ENCODE data around the gene C6orf62.
A peak's percentile ranks its signal among the peaks of the same experiment; 100 is the strongest.
"Not testable (repeated sequence)": the region's sequence is repeated elsewhere in the genome, so short reads cannot be mapped to it uniquely, and the experiment has no call there.

The C6orf62 gene

GRCh38 chr6:24719125-24719971, at the start of gene C6orf62:
Gene C6orf62, minus strand, starts transcription at chr6:24719154. Its CDS starts 486 bp downstream, at chr6:24718668.
- peak; percentile 32 for DNase-seq (ENCODE audit: low read depth)

DNA sequence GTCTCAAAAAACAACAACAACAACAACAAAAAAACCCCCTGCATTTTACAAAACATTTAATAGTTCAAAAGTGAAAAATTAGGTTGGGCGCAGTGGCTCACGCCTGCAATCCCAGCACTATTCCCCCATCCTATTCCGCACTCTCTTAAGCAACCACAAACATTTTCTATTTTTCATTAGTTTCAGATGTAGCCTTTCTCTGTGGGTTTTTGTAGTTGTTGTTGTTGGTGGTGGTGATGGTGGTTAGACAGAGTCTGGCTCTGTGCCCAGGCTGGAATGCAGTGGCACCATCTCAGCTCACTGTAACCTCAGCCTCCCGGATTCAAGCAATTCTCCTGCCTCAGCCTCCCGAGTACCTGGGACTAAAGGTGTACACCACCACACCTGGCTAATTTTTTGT, 49.4 kb upstream of the C6orf62 start:
- no peak for DNase-seq (ENCODE audit: low read depth)

DNA sequence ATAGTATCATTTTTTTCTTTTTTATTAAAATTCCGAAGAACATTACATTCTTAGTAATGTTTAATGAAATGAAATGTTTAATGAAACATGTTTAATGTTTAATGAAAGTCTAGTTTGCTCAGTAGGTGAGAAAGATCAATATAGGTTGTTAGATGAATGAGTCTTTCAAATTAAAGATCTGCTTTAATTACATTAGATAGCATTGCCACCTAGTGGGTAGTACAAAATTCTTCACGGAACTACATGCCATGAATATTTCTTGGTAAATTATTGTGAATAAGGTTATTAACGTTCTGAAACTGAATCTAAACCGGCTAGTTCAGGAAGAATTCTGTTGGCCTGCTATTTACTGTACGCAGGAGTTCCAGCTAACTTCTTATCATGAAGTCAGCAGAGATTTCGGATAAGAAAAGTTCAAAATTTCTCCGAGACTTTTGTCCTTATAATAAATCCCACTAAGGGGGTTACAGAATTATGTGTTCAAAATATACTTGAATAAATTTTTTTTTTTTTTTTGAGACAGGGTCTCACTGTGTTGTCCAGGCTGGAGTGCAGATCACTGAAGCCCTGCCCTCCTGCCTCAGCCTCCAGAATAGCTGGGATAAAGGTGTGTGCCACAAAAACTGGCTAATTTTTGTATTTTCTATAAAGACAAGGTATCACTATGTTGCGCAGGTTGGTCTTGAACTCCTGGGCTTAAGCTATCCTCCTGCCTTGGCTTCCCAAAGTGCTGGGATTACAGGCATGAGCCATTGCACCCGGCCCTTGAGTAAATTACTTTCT, 47.9 kb upstream of the C6orf62 start:
- DNase-seq (ENCODE audit: low read depth): no peak

DNA sequence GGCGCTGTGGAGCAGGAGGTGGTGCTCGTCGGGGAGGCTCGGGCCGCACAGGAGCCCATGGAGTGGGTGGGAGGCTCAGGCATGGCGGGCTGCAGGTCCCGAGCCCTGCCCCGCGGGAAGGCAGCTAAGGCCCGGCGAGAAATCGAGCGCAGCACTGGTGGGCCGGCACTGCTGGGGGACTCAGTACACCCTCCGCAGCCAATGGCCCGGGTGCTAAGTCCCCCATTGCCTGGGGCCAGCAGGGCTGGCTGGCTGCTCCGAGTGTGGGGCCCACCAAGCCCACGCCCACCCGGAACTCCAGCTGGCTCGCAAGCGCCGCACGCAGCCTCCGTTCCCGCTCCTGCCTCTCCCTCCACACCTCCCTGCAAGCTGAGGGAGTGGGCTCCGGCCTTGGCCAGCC, 47.0 kb upstream of the C6orf62 start:
- DNase-seq (ENCODE audit: low read depth): not testable (repeated sequence)

- not testable (repeated sequence) for DNase-seq (ENCODE audit: low read depth)
These were observed 46.2 kb upstream of the C6orf62 start for GRCh38 chr6:24764833-24765828.

DNA sequence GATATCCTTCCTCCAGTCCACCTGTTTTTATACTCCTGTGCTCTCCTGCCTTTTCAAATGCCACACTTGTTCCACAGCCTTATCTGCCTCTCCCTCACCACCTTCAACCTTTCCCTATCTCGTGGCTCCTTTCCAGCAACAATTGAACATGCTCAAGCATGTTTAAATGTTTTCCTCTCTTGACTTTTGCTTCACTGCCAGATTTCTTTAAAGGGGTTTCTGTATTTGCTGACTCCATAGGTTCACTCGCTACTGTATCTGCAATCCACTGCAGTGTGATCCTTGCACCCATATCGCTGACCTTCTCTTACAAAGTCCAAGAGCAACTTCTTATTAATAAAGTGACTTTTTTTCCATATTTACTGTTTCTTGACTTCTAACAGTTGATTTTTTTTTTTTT, 44.6 kb upstream of the C6orf62 start:
- DNase-seq (ENCODE audit: low read depth): no peak

DNA sequence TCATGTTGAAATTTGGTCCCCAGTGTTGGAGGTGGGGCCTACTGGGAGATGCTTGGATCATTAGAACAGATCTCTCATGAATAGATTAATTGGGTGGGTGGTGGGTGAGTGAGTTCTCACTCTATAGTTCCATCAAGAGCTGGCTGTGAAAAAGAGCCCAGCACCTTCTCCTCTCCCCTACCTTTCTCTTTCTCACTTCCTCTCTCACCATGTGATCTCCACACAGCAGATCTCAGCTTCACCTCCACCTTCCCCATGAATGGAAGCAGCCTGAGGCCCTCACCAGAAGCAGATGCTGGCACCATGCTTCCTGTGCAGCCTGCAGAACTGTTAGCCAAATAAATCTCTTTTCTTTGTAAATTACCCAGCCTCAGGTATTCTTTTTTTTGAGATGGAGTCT, 42.9 kb upstream of the C6orf62 start:
- DNase-seq (ENCODE audit: low read depth): no peak

DNA sequence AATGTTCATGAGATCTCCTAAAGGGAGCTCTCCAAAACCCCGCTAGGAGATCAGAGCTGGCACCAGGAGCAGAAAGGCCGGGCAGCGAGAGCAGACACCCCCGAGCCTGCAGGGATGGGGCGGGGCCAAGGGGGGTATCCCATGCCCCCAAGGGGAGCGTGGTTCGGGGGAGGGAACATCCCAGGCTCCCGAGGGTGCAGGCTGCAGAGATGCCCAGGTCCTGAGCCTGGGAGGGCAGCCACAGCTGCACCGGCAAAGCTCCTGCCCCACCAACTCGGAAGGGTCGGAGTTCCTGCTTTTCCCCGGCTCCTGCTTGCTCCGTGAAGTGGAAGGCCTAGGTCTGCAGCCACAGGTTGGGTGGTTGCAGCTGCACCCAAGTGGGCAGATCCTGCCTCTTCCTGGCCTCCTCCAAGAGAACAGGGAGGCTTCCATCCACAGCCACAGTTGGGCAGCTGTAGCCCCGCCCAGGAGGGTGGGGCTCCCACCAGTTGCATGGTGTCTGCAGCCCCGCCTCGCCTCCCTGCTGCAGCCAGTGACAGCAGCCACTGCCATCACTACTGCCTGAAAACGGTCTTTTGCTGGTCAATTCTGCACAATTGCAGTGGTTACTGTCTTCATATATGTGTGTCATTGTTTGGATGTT, 42.4 kb upstream of the C6orf62 start:
- DNase-seq (ENCODE audit: low read depth): no peak

GRCh38 chr6:24760210-24760609, 41.3 kb upstream of the C6orf62 start:
- DNase-seq (ENCODE audit: low read depth): no peak

- no peak for DNase-seq (ENCODE audit: low read depth)
These were observed 40.8 kb upstream of the C6orf62 start for GRCh38 chr6:24759718-24760117.

DNA sequence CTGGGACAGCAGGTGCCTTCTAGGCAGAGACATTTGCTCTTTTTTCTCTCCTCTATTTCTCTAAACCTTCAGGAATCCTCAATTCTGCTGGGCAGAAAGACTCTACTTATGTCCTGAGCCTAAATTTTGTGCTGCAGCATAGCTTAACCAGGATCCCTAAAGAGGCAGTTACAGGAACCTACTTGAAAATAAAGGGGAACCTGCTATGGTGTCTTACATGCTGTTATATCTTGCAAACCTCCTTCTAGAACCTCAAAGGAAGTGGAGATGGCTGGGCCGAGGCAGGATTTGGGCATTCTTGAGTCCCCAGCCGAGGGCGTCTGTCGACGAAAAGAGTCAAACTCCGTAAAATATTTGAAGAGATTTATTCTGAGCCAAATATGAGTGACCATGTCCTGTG, 38.7 kb upstream of the C6orf62 start:
- DNase-seq (ENCODE audit: low read depth): no peak

- no peak for DNase-seq (ENCODE audit: low read depth)
These were observed 36.3 kb upstream of the C6orf62 start for GRCh38 chr6:24755279-24755678.

GRCh38 chr6:24754378-24754777, 35.4 kb upstream of the C6orf62 start:
- DNase-seq (ENCODE audit: low read depth): not testable (repeated sequence)

DNA sequence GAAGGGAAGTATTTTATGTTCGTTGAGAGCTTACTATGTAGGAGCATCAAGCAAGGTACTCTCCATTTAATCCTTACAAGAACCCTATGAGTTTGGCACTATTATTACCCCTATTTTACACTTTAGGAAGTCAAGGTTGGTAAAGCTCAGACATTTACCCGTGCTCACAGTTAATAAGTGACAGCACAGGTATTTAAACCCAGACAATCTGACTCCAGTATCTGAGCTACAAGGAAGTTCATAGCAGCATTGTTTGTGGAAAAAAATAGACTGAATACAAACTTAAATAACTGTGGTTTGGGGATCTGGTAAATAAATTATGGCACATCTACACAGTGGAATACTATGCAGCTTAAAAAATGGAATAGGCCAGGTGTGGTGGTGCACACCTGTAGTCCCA, 34.6 kb upstream of the C6orf62 start:
- DNase-seq (ENCODE audit: low read depth): no peak

DNA sequence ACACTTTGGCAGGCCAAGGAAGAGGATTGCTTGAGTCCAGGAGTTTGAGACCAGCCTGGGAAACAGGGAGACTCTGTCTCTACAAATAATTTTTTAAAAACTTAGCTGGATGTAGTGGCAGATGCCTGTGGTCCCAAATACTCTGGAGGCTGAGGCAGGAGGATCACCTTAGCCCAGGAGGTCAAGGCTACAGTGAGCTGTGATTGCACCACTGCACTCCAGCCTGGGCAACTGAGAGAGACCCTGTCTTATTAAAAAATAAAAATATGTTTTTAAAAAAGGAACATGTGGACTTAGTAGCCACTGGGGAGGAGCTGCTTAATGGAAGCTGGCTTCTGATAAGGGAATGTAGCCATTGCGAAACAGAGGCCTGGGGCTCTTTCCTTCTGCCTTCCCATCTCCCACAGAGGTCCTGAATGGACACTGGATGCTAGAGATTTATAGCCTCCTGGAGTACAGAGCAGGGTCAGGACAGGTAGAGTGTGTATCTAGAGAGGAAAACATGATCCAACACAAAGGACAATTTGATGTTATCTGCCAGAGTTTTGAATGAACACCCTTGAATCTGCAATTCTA, 34.1 kb upstream of the C6orf62 start:
- DNase-seq (ENCODE audit: low read depth): no peak

DNA sequence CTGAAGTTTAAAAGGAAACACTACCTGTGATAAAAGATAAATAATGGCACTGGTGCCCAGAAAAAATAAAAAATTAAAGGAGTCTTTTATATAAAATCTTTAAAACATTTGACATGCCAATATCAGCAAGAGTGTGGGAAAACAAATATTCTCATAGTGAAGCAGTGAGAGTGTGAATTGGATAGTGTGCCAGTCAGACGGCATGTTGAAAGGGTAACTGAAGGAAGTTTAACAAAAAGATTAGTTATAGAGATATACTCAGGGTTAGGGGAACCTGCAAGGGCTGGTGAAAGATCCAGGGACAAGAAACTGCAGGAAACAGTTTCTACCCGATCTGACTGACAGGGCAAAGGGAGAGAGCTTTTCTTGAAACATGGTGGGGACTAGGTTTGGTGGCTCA, 33.5 kb upstream of the C6orf62 start:
- DNase-seq (ENCODE audit: low read depth): no peak

- DNase-seq (ENCODE audit: low read depth): not testable (repeated sequence)
These were observed 31.9 kb upstream of the C6orf62 start for GRCh38 chr6:24750878-24751277.

- no peak for DNase-seq (ENCODE audit: low read depth)
These were observed 30.3 kb upstream of the C6orf62 start for GRCh38 chr6:24749297-24749696.

GRCh38 chr6:24744911-24745310, 26.0 kb upstream of the C6orf62 start:
- DNase-seq (ENCODE audit: low read depth): no peak

- no peak for DNase-seq (ENCODE audit: low read depth)
These were observed 25.0 kb upstream of the C6orf62 start for GRCh38 chr6:24743944-24744335.

- no peak for DNase-seq (ENCODE audit: low read depth)
These were observed 24.4 kb upstream of the C6orf62 start for GRCh38 chr6:24743265-24743943.
